ENCODE data around the gene PTPN14. TPM values are rescaled to one million over a fixed set of nuclear protein-coding genes. Genes with fewer than 3 reads are reported as not detected.

The PTPN14 gene
- total RNA-seq, 1 experiment from 2014 or later = 88.4 TPM

GRCh38 chr1:214537872-214538473 is 13.4 kb downstream of the PTPN14 start:
- Mint-ChIP-seq H3K36me3 (peaks cover 9% of the 10 kb centered on the region), H3K27me3 (ENCODE audit: low read depth) (no peaks in the 10 kb centered on the region), H3K4me3 (no peak overlapping the region), H3K9me3 (peaks cover 6% of the 10 kb centered on the region), H3K4me1 (peaks cover 43% of the 10 kb centered on the region), H3K27ac (no peak overlapping the region)
- DNase-seq (ENCODE audit: low spot score) = no peak
- peak; percentile 31; the same call in 1 of the 2 replicates for ATAC-seq
- TF ChIP-seq IRF2 (CRISPR knock-in tag; IDR thresholded peaks at IDR 0.05; ENCODE audit: borderline replicate concordance, low read depth) = no peak
- TF ChIP-seq HMGXB4 (CRISPR knock-in tag; IDR thresholded peaks at IDR 0.05) = no peak
- TF ChIP-seq CREB1 (CRISPR knock-in tag; IDR thresholded peaks at IDR 0.05) = no peak
- no peak for TF ChIP-seq ZNF671 (CRISPR knock-in tag; IDR thresholded peaks at IDR 0.05)
- TF ChIP-seq ZBTB21 (CRISPR knock-in tag; IDR thresholded peaks at IDR 0.05; ENCODE audit: borderline replicate concordance) = no peak
- no peak for TF ChIP-seq MLX (CRISPR knock-in tag; IDR thresholded peaks at IDR 0.05)
- no peak for TF ChIP-seq ATF3 (CRISPR knock-in tag; conservative IDR thresholded peaks at IDR 0.05)
- TF ChIP-seq NFATC4 (CRISPR knock-in tag; IDR thresholded peaks at IDR 0.05) = no peak
- no peak for TF ChIP-seq TP53 (CRISPR knock-in tag; IDR thresholded peaks at IDR 0.05)
- no peak for TF ChIP-seq ZSCAN18 (CRISPR knock-in tag; IDR thresholded peaks at IDR 0.05)
- TF ChIP-seq JUN (CRISPR knock-in tag; IDR thresholded peaks at IDR 0.05) = no peak
- no peak for TF ChIP-seq E2F4 (CRISPR knock-in tag; IDR thresholded peaks at IDR 0.05; ENCODE audit: borderline replicate concordance, low read depth)
- TF ChIP-seq FOXP1 (CRISPR knock-in tag; IDR thresholded peaks at IDR 0.05; ENCODE audit: borderline replicate concordance) = no peak
- TF ChIP-seq GRHL2 (CRISPR knock-in tag; IDR thresholded peaks at IDR 0.05; ENCODE audit: insufficient replicate concordance, severe bottlenecking) = no peak
- ChIA-PET POLR2A (interaction anchor here (1.4 to 1.7 kb wide), 2 partner anchors 12 to 14 kb away, joined by 6 to 7 read pairs; partner anchors contain the start of gene PTPN14), CTCF (interaction anchor here (1.7 kb wide), 1 partner anchor 206 kb away, joined by 5 read pairs; no protein-coding TSS in a partner anchor)

- Mint-ChIP-seq H3K36me3 (peaks cover 17% of the 10 kb centered on the region), H3K27me3 (ENCODE audit: low read depth) (no peaks in the 10 kb centered on the region)
- TF ChIP-seq GTF2I (CRISPR knock-in tag; conservative IDR thresholded peaks at IDR 0.05) (no peak), ERG (CRISPR knock-in tag; IDR thresholded peaks at IDR 0.05) (no peak), ZNF263 (CRISPR knock-in tag; IDR thresholded peaks at IDR 0.05; ENCODE audit: low read depth) (no peak), ESRRA (CRISPR knock-in tag; IDR thresholded peaks at IDR 0.05; ENCODE audit: borderline replicate concordance) (no peak), FOXP1 (CRISPR knock-in tag; IDR thresholded peaks at IDR 0.05; ENCODE audit: borderline replicate concordance) (no peak), SP1 (CRISPR knock-in tag; conservative IDR thresholded peaks at IDR 0.05) (no peak), ZBTB43 (CRISPR knock-in tag; IDR thresholded peaks at IDR 0.05) (no peak), RELA (CRISPR knock-in tag; IDR thresholded peaks at IDR 0.05; ENCODE audit: borderline replicate concordance) (no peak), RORB (CRISPR knock-in tag; IDR thresholded peaks at IDR 0.05) (no peak), EMX1 (CRISPR knock-in tag; IDR thresholded peaks at IDR 0.05) (no peak), MLX (CRISPR knock-in tag; IDR thresholded peaks at IDR 0.05) (no peak)
Measured at GRCh38 chr1:214537219-214537618, 14.2 kb downstream of the PTPN14 start.

More at GRCh38 chr1:214537219-214537618, 14.2 kb downstream of the PTPN14 start:
- Mint-ChIP-seq H3K4me3 (no peak overlapping the region), H3K27ac (no peak overlapping the region), H3K4me1 (peaks cover 40% of the 10 kb centered on the region), H3K9me3 (peaks cover 11% of the 10 kb centered on the region)
- POLR2A ChIA-PET = no interaction called here
- ATAC-seq = no peak
- CTCF ChIA-PET = interaction anchor here (1.7 kb wide), 1 partner anchor 205 kb away, joined by 5 read pairs; no protein-coding TSS in a partner anchor
- no peak for DNase-seq (ENCODE audit: low spot score)
